GM10847 (cell line): ENCODE data around the gene TLL1.

Experiments
- POLR2A ChIP-seq: IDR thresholded peaks from 2 replicates; pipeline ENCODE4 v1.6.1; 2011; ENCODE audit not compliant: insufficient read length; ENCODE audit errors: extremely low read depth

Gene TLL1

DNA sequence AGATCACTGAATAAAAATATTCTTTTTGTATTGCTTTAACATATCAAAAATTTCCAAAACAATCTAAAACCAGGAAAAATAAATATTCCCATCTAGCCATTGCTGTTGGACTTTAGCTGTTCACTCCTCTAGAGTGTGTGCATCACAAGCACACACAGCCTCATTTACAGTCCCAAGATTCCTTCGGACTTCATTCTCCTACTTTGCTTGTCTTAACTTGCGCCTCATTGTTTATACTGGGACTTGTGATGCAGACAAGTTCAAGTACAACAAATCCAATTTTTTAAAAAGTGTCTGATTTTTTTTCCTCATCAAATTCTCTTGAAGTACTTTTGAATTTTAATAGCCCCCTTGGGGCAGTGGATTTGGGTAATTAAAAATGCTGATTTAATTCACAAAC, 55.6 kb downstream of the TLL1 start:
- no peak for TF ChIP-seq POLR2A

DNA sequence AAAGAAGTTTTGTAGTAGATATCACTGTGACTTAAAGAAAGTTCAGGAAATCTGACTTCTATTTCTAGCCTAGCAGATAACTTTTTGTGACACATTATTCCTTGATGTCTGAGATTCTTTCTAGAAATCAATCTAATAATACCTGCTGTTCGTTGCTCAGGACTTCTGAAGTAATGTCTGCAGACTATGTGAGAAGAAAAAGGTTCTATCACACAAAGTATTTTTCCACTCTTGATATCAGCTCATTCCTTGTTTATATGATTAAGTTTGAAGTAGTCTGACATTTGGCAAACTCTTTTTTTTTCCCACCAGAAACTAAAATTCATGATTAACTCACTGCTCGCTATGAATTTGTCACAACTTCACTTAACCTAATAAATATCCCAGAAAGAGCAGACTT, 56.6 kb downstream of the TLL1 start:
- TF ChIP-seq POLR2A: no peak

DNA sequence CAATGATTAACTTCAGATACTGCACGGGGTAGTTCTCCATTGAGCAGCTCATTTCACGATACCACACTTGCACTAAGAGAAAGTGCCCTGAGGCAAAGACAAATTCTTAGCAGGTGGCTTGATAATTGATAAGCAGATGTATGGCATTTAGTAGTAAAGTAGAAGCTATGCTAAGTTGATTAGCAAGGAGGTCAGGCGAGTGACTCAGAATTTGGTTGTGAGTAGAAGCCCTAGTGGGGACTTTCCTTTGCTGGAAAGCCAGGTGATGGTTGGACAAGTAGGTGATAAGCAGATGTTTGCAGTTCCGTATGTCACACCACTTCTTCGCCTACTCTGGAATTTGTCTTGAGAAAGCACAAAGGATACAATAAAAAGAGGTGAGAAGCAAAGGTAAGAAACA, 58.7 kb downstream of the TLL1 start:
- TF ChIP-seq POLR2A: no peak

DNA sequence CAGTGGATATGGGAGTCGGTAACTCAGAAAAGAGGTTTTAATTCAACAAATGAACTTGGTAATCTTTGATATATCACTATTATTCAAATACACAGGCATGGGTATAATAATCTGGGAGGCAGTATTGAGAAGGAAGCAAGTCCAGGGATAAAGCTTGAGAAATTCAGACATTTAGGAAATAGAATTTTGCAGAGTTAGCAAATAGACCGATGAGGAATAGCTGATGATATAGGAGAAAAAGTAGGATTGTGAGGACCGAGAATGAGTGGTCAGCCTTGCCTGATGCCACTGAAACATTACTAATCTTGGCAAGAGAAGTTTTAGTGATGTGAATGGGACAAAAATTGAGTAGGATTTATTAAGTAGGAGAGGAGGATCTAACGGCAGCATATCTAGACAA, 71.9 kb downstream of the TLL1 start:
- no peak for TF ChIP-seq POLR2A

DNA sequence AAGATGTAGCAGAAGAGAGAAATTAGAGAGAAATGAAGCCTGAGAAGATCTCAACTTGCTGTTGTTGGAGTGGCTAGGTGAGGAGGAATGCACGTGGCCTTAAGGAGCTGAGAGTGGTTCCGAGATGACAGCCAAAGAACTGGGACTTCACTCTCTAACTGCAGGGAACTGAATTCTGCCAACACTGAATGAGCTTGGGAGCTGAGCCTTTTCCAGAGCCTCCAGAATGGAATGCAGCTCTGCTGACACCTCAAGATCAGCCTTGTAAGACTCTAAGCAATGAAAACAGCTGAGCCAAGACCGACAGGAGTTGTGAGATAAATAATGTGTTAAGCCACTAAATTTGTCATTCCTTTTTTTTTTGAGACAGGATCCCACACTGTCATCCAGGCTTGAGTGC, 73.0 kb downstream of the TLL1 start:
- TF ChIP-seq POLR2A: no peak

DNA sequence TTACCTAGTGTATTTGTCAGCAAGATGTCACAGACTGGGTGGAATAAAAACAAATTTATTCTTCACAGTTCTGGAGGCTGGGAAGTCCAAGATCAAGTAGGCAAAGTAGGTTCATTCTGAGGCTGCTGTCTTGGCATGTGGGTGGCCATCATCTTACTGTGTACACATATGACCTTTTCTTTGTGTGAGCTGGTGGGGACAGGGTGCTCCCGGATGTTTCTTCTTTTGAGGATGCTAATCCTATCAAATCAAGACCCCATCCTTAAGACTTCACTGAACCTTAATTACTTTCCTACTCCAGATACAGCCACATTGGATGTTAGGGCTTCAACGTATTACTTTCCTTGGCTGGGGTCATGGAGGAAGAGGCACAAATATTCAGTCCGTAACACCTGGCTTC, 74.0 kb downstream of the TLL1 start:
- no peak for TF ChIP-seq POLR2A

DNA sequence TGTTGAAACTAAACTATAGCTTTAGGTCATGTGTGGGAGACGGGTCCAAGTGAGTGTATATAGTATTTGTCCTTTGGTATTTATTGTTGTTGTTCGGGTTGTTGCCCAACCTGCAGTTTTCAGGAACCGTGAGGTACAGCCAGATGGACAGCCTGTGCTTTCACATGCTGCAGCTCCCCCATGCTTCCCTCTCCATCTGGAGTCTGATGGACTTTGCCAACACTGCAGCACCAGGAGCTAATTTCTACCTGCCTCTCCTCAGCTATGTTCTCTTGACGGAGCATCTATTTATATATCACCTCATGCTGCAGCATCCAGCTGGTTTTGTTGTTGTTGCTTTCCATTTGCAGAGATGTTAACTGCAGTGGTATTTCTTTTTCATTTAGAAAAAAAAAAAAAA, 80.1 kb downstream of the TLL1 start:
- TF ChIP-seq POLR2A: no peak

DNA sequence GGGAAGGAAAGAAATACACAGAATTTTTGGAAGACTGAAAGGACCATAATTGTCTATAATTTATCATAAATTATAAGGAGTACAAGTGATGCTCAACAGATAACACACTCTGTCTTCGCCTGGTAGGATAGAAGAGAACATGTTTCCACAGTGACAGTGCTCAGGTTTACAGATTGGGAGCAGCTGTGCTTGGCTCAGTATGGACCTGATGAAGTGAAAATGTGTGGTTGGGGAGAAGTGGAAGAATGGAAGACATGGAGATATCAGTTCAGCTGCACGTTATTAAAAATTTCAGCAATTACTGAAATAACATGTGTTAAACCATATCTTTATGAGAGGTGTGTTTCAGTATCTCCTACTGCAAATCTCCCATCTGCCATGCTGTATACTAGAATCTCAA, 90.6 kb downstream of the TLL1 start:
- no peak for TF ChIP-seq POLR2A

DNA sequence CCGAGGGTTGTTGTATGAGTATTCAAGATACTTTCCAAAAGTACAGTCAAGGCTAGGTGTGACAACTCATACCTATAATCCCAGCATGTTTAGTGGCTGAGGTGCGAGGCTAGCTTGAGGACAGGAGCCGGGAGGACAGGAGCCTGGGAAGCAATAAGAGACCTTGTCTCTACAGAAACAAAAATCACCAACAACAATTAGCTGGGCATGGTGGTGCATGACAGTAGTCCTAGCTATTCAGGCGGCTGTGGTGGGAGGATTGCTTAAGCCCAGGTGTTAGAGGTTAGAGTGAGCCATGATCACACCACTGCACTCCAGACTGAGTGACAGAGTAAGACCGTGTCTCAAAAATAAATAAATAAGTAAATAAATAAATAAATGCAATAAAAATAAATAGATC, 91.6 kb downstream of the TLL1 start:
- TF ChIP-seq POLR2A: no peak

DNA sequence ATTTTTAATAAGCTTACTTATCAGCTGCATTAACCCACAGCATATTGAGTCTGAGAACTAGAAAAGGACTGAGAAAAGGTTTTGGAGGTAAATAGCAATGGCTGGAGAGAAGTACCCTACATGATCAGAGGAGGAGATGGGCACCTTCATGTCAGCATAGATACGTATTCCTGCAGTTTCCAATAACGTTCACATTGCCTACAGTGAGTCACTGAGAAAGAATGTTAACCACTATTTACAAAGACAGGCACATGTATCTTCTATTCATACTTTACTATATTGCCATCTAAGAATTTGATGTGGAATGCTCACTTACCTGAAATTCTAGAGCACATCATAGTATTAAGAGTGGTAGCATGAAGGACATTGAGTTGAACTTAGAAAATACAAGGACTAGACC, 92.5 kb downstream of the TLL1 start:
- no peak for TF ChIP-seq POLR2A

DNA sequence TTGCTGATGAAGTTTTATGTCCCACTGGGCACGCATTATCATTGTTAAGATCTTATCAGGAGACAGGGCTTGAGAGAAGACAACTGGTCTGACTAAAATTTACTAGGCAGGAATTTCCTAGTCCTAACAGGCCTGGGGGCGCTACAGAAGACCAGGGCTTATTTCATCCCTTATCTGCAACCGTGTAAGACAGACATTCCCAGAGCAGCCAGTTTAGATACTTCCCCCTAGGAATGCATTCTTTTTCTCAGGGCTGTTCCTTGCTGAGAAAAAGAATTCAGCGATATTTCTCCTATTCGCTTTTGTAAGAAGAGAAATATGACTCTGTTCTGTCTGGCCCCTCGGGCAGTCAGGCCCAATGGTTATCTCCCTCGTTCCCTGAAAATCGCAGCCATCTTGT, 93.8 kb downstream of the TLL1 start:
- no peak for TF ChIP-seq POLR2A

DNA sequence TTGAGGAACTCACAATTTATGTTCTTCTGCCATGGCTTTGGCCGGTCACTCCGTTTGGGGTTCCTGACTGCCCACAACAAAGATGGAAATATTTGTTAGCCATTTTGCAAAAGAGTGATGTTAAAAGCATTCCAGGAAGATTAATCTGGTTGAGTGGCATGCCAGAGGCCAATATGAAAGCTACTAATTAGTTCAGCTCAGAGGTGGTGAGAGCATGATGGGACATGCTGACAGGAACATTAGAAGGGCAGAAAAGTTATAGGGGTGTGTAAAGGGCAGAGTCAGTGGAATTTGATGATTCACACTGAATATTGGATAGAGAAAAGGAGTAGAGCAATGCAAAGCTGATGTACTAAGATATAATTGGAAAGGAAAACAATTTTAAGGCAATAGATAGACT, 94.4 kb downstream of the TLL1 start:
- no peak for TF ChIP-seq POLR2A

DNA sequence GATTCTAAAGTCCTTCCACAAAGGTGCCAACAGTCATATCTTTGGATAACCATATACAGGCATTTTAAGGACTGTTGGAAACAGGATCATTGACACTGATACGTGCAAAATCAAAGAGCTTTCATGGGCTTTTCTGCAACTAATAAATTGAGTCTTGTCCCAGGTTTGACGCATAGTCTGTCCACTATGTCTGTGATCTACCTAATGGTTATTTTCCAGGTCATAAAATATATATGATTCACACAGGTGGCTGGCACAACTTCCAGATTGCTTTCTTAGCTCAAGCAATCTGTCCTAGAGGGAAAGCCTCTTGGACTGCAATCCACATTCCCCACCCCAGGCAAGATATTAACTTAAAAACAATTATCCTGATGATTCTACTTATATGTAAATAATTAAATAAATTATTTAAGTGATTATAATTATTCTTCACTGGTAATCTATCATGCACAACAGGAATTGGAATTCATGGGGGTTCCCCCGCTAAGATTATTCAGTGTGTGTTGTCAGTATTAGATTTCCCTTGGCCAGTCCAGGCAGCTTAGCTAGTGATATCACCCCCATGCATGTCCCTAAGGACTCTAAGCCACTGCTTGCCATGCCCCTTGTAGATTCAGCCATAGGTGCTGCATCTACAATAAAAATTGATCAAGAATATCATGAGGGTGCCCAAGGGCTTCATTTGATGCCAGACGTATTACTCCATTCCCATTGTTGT, 97.8 kb downstream of the TLL1 start:
- no peak for TF ChIP-seq POLR2A

DNA sequence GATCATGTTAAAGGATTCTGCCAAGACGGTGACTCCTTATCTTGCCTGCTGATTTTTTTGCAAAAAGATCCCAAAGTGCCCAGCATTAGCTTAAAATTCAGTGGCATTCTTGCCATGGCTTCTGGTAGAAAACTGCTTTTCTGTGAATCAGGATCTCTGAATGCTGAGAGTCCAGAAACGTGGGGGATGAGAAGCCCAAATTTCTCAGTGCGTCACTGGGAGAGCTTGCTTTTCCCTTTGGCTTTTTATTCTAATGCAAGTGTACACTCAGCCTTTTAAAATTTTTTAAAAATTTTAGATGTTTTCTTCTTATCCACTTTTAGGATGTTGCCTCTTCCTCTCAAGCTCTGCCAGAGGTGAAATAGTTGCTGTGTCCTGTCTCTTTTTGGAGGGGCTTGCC, 98.4 kb downstream of the TLL1 start:
- TF ChIP-seq POLR2A: no peak

DNA sequence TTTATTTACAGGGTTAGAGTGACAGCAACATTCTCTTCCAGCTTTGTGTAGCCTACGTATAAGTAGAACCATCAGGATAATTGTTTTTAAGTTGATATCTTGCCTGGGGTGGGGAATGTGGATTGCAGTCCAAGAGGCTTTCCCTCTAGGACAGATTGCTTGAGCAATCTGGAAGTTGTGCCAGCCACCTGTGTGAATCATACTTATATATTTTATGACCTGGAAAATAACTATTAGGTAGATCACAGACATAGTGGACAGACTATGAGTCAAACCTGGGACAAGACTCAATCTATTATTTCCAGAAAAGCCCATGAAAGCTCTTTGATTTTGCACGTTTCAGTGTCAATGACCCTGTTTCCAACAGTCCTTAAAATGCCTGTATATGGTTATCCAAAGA, 98.9 kb downstream of the TLL1 start:
- no peak for TF ChIP-seq POLR2A

DNA sequence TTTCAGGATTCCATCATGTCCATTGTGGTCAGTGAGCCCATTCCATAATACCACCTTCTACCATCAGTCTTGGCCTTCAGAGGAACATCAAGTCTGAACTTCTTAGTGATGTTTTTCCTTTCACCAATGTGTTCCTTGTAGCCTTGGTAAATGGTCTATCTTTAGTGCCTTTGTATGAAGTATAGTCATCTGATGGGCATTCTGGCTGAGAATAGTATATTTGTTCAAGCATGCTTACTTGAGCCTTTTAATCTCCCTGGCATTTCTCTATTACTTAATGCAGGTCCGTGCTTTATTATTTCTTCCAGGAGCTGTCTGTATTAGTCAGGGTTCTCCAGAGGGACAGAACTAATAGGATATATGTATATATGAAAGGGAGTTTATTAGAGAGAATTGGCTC, 99.7 kb downstream of the TLL1 start:
- no peak for TF ChIP-seq POLR2A

DNA sequence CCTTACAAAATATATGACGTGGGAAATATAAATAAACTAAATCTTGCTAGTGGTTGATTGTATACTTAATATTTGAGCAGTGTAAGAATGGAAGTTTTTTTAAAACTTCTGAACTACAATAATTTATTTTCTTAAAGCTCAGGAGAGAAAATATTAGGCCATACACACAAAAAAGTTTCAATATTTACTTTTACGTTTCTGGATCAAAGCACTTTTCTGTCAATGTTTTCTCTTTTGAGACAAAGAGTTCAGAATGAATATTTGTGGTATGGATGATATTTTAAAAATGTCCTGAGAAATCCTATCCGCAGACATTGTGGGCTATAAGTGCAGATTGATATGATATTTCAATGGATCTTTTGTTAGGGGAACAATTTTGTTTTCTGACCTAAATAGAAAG, 109.9 kb downstream of the TLL1 start:
- no peak for TF ChIP-seq POLR2A

DNA sequence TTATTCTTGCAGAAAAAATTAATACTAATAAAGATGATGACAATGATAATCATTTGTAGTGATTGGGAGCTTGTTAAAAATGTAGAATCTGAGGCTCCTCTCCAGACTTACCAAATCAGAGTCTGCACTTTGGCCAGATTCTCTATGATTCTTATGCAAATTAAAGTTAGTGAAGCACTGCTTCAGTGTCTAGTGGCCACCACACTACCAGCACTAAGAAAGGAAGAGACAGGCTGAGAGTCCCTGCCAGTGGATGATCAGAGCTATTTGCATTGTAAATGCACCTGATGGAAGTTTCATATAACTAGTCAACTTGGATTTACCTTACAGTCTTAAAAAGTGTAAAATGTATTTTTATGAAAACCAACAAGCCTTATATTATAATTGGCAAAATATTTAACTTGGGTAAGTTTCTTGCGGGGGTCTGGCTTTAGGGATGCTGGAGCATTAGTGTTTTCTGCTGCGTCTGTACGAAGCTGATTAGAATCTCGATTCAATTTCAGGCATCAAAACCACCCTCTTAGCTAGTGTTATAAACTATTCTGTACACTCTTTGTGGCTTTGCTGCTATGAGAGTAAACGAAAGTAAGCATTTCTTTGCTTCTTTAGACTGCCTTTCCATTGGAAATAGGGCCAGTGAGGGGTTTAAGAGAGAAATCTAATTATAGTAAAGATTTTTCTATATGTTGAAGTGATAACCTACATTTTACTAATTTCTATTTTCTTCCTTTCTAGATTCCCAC, 114.1 kb downstream of the TLL1 start:
- no peak for TF ChIP-seq POLR2A
